ENCODE data around the gene DDA1.

The DDA1 gene

DNA sequence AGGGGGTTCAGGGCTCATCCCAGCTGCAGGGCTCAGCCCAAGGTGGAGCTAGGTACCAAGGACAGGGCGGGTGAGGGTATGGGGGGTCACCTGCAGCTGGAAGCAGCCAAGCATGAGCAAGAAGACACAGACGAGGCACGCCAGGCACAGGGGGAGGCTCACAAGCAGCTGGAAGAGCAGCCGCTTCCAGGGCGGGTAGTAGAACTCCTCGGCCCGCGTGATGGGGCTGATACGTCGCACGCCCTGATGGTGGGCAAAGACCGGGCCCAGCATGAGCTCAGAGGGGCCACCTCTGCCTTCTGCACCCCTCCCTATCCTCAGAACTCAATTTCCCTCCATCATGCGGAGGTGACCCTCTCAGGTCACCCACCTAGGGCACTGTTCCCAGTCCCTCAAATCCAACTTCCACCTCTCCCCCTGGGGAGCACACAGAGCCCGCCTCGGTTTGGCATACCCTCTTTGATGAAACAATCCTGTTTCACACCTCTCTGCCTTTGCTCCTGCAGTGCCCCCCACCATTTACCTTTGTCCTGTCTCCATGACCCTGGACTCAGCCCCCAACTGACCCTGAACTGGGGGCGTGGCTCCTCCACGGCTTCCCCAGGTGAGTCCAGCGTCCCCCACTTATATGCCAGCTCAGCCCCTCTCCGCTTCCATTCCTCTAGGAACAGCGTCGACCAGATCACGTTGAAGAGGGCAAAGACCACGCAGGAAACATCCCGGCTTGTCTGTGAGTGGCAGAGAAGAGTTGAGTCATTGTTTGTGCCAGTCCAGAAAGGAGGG is 21.1 kb downstream of the DDA1 start:
- DNase-seq (ENCODE audit: low spot score), result no peak

DNA sequence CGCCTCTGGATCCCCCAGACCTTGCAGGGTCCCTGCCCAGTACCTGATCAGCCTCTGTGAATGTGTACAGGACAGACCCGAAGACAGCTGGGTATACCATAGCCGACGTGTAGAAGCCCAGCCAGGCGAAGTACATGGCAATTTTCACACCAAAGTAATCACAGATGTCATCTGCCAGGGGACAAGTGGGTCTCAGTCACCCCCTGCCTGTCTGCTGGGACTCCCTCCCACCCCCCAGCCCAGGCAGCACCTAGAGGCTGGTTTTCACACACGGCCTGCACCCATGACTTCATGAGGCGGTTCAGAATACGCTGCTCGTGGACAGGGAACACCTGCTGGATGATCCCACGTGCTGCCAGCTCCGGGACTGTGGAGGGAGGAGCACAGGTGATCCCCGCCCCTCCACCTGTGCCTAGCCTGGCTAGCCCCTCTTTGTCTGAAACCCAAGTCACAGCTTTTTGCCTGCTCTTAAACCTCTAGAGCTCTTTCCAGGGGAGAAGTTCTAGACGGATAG is 21.7 kb downstream of the DDA1 start:
- DNase-seq (ENCODE audit: low spot score), result no peak

DNA sequence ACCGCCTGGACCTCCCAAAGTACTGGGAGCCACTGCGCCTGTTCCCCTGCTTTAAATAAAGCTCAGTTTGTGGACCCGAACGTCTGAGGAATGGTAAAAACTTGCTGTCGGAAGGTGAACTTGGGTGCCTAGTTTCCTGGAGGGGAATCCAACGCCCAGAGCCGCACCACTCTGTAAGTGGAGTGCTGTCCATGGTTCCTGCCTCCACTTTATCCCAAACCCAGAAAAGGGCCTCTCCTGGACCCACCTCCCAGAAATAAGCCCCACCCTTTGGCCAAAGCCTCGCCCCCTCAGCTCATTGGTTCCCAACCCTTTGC is 23.0 kb downstream of the DDA1 start:
- no peak for DNase-seq (ENCODE audit: low spot score)

DNA sequence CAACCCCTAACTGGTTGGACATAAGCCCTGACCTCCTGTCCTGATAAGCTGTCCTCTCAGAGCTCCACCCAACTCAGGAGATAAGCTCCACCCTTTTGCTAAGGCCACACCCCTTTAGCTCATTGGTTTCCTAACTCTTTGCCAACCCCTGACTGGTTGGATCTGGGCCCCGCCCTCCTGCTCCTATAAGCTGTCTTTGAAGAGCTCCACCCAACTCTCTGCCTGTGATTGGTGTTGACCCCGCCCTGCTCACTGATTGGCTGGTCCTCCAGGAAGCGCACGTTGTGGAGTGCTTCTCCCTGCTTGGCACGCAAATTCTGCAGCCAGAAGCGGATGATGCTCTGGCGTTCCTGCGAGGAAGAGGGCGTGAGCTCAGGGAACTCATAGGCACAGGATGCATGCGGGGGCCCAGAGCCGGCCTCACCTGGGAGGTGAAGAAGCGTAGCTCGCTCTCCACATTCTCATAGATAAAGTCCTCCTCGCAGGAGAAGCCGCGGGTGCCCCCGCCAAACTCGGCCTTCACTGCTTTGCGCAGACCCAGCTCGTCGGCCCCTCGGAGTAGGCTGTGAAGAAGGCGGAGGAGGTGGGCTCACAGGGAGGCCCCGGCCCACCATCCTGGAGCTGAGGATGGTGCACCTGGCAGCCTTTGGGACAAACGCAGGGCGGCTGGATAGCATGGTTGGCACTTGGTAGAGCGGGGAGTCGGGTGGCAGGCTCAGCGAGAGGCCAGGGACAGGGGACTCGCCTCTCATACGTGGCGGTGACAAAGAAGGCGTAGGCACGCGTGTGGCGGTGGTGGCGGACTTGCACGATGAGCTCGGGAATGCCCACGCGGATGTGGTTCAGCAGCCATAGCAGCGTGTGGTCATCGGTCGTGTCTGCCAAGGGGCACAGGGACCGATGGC is 23.6 kb downstream of the DDA1 start:
- DNase-seq (ENCODE audit: low spot score), result peak; percentile 74

DNA sequence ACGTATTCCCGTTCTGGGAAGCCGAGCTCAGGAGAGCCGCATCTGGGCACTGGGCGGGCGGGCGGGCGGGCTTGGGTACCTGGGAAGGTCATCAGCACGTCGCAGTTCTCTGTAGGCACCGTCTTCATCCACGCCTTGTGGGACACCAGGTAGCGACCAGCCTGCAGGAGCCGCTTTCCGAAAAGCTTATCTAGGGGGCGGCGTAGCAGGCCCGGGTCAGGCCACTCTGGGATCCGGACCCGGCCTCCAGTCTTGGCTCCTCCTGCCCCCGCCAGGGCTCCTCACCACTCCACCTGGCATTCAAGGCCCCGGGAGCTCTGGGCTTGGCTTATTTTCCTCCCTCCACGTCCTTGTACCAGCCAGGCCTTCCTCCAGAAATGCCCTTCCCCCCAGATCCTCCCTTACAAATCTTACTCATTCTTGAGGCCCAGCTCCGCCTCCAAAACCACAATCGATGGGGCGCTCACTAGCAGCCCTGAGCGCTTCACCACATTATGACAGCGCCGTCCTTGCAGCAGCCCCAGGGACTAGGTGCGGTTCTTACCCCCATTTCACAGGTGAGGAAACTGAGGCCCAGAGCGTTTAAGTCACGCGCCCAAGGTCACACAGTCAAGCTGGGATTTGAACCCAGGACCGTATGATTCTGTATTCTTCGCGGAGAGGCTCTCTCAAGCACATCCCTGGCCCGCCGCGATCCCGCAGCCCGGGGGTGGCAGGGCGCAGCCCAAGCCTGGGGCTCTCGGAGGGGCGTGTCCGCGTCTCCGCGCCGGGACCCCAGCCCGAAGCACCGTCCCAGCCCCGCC is 24.4 kb downstream of the DDA1 start:
- DNase-seq (ENCODE audit: low spot score), result no peak

DNA sequence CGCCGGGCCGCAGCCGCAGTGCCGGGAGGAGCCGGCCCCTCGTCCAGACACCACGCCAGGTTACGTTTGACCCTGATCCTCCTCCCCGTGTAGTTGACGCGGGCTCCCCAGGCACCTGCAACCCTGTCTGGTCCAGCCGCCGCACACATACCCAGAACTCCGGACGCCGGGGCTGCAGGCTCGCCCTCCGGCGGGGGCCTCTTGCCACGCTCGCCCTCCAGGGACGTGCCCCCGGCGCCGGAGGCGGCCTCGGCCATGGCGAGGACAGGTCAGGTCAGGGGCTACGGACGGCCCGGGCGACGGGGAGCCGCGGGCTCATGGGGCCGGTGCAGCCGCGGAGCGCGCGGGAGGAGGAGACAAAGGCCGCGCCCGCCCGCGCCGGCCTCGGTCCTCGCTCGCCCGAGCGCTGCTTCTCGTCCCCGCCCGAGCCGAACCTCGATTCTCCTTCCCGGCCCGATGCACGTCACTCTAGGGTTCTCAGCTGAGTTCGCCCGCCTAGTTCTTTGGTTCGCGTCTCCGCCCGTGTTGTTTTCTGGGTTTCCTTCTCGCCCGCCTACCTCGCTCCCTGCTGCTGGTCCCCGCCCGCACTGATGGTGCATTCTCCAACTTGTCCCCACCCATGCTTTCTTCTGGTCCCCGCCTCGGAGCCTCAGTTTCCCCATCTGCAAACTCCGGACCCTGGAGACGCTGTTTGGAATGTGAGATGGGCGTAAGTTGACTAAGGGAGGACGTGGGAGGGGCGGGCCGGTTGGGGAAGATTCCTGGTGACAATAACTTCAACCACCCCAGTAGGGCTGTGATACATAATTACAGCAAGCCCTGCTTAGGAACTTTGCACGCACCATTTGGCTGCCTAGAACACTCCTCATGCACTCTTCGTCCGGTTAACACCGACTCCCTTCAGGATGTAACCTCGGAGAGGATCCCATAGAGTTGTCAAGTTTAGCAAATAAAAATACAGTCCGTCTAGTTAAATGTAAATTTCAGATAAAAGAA is 25.3 kb downstream of the DDA1 start, which contains the start of gene ANO8:
ANO8 (minus strand) TSS at position 442 of the 996 bp plus-strand sequence; CDS start at position 257, 185 bp downstream.
- peak; percentile 83 for DNase-seq (ENCODE audit: low spot score)

DNA sequence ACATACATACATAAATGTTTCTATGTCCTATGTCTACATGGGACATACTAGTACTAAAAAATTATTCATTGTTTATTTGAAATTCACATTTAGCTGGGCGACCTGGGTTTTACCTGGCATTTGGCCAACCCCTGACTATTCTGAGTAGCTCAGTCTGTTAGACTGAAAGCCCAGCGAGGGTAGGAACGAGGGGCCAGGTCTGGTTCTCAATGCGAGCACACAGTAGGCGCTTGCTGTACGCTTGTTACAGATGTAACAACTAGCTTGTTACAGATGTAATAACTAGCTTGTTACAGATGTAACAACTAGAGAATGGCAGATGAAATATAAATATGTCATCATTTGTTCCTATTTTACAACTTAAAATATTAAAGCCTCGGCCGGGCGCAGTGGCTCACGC is 26.2 kb downstream of the DDA1 start:
- DNase-seq (ENCODE audit: low spot score), result no peak

DNA sequence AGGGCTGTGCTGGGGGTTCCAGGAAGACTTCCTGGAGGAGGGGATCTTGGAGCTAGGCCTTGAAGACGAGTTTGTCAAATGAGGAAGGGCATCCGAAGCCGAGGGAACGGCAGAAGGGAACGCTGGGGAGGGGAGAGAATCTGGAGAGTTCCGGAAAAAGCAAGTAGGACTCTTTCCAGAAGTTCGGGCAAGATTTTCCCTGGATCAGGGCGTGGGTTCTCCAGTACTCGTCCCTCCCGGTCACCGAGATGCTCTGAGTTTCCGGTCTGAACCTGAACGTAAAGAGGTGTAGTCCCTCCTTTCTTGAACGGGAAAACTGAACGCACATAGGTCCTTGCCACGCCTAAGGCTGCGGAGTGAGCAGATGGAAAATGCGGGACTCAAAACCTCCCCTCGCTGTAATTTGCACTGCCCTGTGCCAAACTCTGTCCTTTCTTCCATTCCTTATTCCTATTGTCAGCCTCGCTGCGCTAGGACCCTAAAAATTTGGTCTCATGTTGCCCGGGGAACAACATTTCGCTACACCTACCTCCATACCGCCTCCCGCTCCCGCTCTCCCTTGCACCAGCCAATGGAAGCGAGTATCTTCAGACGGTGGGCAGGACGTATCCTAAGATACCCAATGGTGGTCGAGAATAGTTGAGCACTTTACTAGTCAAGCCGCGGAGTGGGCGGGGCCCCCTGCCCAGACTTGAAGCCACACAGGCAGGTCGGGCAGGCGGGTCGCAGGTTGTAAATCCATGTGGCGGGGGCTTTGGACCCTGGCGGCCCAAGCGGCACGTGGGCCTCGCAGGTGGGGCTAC is 27.7 kb downstream of the DDA1 start, which contains the start of gene GTPBP3:
GTPBP3 (plus strand) TSS at position 682 of the 803 bp plus-strand sequence; CDS start at position 741, 59 bp downstream.
- peak; percentile 90 for DNase-seq (ENCODE audit: low spot score)

DNA sequence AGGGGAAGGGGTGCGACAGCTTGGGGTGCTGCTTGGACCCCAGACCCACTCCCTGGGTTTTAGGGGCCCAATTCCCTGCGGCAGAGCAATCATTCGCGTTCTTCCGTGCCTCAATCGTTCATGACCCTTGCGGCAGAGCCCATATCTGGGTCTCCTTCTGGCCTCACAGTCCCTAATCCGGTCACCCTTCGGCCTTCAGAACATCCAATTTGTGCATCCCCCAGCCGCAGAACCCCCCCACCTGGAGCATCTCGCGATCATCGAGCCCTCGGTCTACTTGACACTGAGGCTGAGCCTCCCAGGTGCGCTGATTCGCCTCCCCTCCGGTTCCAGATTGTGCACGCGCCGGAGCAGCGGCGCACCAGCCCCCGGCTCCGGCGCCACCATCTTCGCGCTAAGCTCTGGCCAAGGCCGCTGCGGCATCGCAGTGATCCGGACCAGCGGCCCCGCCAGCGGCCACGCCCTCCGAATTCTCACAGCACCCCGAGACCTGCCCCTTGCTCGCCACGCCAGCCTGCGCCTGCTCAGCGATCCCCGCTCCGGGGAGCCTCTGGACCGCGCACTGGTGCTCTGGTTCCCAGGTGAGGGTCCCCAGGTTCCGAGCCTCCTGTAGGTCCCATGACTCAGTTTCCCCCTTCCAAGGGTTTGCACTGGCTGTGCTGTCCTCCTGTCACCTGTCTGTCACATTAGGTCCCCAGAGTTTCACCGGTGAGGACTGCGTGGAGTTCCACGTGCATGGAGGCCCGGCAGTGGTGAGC is 28.5 kb downstream of the DDA1 start:
- peak; percentile 46 for DNase-seq (ENCODE audit: low spot score)

DNA sequence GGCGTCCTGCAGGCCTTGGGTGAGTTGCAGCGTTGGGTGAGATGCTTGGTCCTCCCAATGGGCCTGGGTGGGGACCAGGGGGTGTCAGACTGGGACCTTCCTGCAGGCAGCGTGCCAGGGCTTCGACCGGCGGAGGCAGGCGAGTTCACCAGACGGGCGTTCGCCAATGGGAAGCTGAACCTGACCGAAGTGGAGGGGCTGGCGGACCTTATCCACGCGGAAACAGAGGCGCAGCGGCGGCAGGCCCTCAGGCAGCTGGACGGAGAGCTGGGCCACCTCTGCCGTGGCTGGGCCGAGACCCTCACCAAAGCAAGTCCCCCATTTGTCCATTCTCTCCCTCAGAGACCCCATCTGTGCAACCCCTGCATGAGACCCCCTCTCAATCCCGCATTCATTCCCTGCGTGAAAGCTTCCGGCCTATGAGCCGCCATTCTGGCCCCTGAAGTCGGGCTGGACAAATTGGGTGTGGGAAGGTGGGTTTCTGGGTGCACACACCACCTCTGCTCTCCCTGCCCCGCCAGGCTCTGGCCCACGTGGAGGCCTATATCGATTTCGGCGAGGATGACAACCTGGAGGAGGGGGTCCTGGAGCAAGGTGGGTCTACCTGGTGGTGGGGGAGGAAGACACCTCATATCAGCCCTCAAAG is 29.2 kb downstream of the DDA1 start:
- no peak for DNase-seq (ENCODE audit: low spot score)

DNA sequence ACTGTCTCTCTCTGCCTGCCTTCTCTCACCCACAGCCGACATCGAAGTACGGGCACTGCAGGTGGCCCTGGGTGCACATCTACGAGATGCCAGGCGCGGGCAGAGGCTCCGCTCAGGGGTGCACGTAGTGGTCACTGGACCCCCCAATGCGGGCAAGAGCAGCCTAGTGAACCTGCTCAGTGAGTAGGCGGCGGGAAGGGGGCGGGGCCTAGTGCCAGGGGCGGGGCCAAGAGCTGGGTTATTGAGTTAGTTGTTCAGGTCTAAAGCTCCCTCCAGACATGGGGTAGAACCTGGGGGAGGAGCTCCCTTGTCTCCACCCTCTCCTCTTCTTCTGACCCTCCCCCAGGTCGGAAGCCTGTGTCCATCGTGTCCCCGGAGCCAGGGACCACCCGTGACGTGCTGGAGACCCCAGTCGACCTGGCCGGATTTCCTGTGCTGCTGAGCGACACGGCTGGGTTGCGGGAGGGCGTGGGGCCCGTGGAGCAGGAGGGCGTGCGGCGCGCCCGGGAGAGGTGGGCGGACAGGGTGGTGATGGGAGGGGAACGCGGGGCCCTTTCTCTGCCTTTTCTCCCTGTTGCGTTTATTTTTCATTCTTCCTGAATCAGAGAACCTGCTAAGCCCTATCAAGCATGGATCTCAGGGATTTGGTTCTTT is 29.9 kb downstream of the DDA1 start:
- DNase-seq (ENCODE audit: low spot score), result peak; percentile 64

DNA sequence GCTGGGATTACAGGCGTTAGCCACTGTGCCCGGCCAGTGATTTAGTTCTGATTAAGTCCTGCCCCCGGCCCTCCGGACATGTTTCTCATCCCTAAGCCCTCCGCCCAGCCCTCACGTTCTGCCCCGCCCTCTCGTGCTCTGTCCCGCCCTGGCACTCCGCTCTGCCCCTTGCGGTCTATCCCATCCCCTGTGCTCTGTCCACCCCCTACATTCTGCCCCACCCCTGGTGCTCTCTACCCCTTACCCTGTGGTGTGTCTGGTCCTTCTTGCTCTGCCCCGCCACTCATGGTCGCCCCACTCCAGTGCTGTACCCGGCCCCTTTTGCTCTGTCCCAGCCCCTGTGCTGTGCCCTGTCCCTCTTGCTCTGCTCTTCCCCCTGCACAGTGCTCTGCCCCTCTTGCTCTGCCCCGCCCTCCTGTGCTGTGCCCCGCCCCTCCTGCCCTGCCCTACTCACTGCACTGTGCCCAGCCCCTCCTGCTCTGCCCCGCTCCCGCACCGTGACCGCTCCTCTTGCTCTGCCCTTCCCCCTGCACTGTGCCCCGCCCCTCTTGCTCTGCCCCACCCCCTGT is 31.0 kb downstream of the DDA1 start:
- DNase-seq (ENCODE audit: low spot score), result peak; percentile 44

DNA sequence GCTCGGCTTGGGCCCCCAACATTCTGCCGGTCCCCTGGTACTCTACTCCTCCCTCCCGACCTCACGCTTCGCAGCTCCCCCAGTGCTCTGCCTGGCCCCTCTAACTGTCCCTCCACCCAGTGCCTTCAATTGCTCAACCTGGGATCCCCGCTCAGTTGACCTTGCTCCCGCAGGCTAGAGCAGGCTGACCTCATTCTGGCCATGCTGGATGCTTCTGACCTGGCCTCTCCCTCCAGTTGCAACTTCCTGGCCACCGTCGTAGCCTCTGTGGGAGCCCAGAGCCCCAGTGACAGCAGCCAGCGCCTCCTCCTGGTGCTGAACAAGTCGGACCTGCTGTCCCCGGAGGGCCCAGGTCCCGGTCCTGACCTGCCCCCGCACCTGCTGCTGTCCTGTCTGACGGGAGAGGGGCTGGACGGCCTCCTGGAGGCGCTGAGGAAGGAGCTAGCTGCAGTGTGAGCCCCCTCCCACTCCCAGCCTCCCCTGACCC is 31.6 kb downstream of the DDA1 start:
- no peak for DNase-seq (ENCODE audit: low spot score)

DNA sequence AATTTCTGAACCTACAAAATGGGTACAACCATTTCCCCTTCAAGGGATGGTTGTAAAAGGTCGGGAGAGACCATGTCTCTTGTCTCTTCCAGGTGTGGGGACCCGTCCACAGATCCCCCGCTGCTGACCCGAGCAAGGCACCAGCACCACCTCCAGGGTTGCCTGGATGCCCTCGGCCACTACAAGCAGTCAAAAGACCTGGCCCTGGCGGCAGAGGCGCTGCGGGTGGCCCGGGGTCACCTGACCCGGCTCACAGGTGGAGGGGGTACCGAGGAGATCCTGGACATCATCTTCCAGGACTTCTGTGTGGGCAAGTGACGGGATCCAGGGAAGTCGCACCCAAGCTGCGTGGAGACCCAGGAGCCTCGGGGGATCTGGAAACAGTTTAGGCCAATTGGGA is 32.0 kb downstream of the DDA1 start:
- DNase-seq (ENCODE audit: low spot score), result no peak

DNA sequence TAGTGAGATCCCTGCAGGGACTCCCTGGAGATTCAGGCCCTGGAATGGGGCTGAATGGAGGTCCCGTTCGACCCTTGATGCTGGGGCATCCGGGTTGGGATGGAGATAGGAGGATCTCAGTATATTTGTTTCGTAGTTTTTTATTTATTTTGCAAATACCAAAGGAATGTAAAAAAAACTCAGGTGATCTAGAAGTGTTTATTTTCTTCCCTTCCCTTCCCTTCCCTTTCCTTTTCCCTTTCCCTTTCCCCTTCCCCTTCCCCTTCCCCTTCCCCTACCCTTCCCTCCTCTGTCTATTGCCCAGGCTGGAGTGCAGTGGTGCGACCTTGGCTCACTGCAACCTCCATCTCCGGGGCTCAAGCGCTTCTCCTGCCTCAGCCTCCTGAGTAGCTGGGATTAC is 32.5 kb downstream of the DDA1 start:
- DNase-seq (ENCODE audit: low spot score), result no peak

DNA sequence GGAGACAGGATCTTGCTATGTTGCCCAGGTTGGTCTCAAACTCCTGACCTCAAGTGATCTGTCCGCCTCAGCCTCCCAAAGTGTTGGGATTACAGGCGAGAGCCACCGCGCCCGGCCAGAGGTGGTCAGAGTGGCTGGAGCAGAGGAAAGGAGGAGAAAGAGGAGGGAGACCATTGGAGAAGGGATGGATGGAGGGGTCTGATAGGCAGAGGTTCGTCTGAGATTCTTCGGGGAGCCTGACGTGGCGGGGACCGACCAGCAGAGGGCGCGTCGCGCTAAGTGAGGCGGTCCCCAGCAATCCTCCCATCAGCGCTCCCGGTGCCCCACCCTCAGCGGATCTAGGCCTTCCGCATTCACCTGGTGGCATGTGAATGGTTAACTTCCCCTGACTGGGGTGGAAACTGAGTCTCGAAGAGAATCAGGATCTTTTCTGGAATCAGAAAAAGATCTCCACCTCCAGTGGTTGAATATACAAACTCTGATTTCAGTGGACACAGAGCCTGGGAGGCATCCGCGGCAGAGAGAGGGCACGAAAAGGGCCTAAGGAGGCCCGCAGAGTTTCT is 36.8 kb downstream of the DDA1 start:
- peak; percentile 87 for DNase-seq (ENCODE audit: low spot score)

DNA sequence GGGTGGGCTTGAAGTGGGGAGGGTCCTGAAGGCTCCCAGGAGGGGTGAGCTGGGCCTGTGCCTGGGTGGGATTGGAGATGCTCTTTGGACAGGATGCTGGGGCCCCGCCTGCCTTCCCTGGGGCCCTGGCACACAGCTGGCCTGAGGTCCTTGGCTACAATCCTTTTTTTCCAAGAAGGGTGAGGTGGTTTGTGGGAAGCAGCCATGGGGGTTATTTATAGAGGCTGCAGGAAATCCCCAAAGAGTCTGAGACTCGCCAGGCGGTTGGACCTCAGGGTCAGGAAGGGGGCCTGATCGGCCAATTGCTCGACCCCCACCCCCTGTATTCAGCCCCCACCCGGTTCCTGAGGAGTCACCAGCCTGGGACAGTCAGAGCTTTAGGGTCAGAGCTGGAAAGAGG is 38.0 kb downstream of the DDA1 start:
- DNase-seq (ENCODE audit: low spot score), result no peak

Measured in iPS-NIHi11 (cell line).